ACC112 (cell line): Measurements from ENCODE around the gene TMEM59L.
"Not testable (repeated sequence)": the region's sequence is repeated elsewhere in the genome, so short reads cannot be mapped to it uniquely, and the experiment has no call there.

ENCODE experiments used
- H2AFZ ChIP-seq: fragments of 200-600 bp; sonication (generic); one replicate; pipeline ENCODE4 v1.6.0; 2017; ENCODE audit warnings: antibody characterized with exemption, low read length; ENCODE audit not compliant: unreplicated experiment
- H3K27ac ChIP-seq: fragments of 200-600 bp; sonication (generic); 2 replicates; pipeline ENCODE4 v1.5.1; 2014; ENCODE audit warnings: low read depth, mild to moderate bottlenecking, antibody characterized with exemption, low read length, moderate library complexity
- H3K27me3 ChIP-seq: fragments of 200-600 bp; sonication (generic); 2 replicates; pipeline ENCODE4 v1.6.1; 2014; ENCODE audit warnings: mild to moderate bottlenecking, antibody characterized with exemption, low read length, moderate library complexity, mixed read lengths; ENCODE audit not compliant: insufficient read depth
- H3K36me3 ChIP-seq: fragments of 200-600 bp; sonication (generic); 2 replicates; pipeline ENCODE4 v1.6.1; 2016; ENCODE audit warnings: mild to moderate bottlenecking, antibody characterized with exemption, low read length, moderate library complexity, mixed read lengths; ENCODE audit not compliant: insufficient read depth
- H3K4me1 ChIP-seq: fragments of 200-600 bp; sonication (generic); one replicate; pipeline ENCODE4 v1.6.1; 2016; ENCODE audit warnings: low read length, mixed read lengths; ENCODE audit not compliant: insufficient read depth, unreplicated experiment, control insufficient read depth
- H3K4me3 ChIP-seq: fragments of 200-600 bp; sonication (generic); 2 replicates; pipeline ENCODE4 v1.5.1; 2014; ENCODE audit warnings: mild to moderate bottlenecking, low read depth, low read length
- H3K79me2 ChIP-seq: fragments of 200-600 bp; sonication (generic); one replicate; pipeline ENCODE4 v1.6.0; 2016; ENCODE audit warnings: low read length; ENCODE audit not compliant: control insufficient read depth, unreplicated experiment, insufficient read depth

TMEM59L gene

DNA sequence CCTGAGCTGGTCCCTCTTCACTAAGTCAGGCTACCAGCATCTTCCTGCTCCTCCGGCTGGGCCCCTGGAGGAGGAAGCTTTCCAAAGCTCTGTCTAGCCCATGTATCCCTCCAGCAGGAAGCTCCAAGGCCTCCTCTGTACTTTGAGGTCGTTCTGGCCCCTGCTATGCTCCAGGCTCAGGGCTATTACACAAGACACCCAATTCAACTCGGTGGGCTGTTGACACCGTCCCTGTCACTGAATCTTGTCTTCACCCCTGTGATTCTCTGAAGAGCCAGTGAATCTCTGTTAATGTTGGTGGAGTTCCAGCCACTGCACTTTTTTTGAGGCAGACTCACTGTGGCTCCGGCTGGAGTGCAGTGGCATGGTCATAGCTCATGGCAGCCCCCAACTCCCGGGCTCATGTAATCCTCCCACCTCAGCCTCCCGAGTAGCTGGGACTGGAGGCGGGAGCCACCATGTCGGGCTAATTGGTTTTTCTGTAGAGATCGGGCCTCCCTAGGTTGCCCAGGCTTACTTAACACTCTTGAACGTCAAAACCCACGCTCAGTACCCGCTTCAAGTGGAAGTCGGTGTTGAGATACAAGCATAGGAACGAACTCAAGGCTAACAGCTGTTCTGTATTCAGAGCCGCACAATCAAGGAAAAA, 24.6 kb upstream of the TMEM59L start:
- H3K27ac ChIP-seq, result peak overlapping the region; percentile 64

DNA sequence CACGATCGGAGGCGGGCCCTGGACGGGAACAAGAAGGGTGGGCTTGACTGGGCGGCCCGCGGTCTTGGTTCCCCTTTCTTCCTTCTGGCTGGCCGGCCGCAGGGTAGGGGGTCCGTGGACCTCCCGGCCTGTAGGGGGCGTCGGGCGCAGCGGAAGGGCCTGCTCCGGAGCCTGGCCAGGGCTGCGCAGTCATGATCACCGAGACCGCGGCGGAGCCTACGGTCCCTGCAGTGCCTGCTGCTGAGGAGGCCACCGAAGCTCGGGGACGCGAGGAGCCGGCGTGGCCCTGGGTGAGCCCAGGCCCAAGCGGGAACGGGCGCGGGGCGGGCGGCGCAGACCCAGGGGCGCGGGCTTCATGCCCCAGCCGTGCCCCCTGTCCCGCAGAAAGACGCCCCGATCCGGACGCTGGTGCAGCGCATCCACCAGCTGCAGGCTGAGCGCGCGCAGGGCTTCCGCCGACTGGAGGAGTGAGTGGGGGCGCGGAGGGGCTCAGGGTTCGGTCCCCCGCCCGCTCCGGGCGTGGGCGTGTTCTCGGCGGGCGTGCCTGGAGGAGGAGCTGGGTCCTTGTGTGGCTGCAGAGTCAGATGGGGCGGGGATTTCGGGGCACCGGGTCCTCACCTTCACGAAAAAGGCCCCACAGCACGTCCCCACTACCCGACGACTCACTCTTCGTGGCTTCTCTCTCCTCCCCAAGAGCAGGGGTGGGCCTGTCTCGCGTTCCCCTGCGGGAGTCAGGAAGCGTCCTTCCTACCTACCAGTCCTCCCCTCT, 23.9 kb upstream of the TMEM59L start, which contains the start of gene REX1BD:
Gene REX1BD (plus strand): TSS at position 188 of the 769 bp plus-strand sequence. CDS start 4 bp downstream, at position 192.
- H3K4me3 ChIP-seq, result peak within 1 kb of the TSS; percentile 89
- H3K27ac ChIP-seq, result peak within 1 kb of the TSS; percentile 64
- H2AFZ ChIP-seq, result peak within 1 kb of the TSS; percentile 87
- H3K27me3 ChIP-seq, result no peaks in the 10 kb centered on the region
- H3K36me3 ChIP-seq, result no peaks in the 10 kb centered on the region
- H3K4me1 ChIP-seq, result peaks cover 5% of the 10 kb centered on the region
- no peaks in the 10 kb centered on the region for H3K79me2 ChIP-seq

More for the DNA sequence above, 24.6 kb upstream of the TMEM59L start:
- H3K79me2 ChIP-seq, result no peaks in the 10 kb centered on the region
- peaks cover 5% of the 10 kb centered on the region for H3K4me1 ChIP-seq
- H3K36me3 ChIP-seq, result no peaks in the 10 kb centered on the region
- no peaks in the 10 kb centered on the region for H3K27me3 ChIP-seq
- H3K4me3 ChIP-seq, result peak overlapping the region; percentile 89
- H2AFZ ChIP-seq, result peak overlapping the region; percentile 83

DNA sequence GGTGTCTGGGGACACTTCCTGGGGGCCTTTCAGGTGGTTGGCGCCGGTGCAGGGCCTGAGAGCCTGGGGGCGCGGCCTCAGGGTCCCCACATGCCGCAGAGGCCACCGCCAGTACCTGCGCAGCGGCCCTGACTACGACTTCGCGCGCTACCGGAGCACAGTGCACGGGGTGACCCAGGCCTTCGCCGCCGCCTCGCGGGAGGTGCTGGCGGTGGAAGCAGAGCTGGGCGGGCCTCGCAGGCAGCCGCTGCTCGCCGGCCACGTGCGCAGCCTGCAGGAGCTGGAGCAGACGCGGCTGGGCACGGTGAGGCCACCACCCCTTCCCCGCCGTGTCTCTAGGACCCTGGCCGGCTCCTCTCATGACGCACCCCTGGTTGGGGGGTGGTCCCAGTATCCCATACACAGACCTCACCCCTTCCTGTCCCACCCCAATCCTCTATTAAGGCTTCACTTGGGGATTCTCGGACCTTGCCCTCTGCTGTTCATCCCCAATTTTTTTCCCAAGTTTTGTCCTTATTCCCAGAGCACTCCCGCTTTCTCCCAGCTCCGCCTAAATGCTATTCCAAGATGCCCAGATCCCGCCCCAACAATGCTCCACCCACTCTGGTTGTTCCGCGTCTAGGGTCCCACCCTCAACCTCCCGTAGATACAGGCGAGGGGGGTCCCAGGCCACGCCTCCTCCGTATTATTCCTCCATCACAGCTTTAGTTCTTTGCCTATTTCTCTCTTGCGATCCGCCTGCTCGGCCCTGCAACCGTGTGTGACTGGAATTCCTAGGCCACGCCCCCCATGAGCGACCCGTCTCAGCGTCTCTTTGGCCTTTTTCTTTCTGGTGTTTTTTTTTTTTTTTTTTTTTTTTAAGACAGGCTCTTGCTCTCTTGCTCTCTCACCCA, 23.0 kb upstream of the TMEM59L start:
- Histone ChIP-seq H3K36me3 (no peaks in the 10 kb centered on the region), H3K4me1 (peaks cover 5% of the 10 kb centered on the region), H3K4me3 (peak overlapping the region; percentile 89), H3K79me2 (no peaks in the 10 kb centered on the region), H3K27me3 (no peaks in the 10 kb centered on the region), H3K27ac (peak overlapping the region; percentile 64), H2AFZ (peak overlapping the region; percentile 87)

DNA sequence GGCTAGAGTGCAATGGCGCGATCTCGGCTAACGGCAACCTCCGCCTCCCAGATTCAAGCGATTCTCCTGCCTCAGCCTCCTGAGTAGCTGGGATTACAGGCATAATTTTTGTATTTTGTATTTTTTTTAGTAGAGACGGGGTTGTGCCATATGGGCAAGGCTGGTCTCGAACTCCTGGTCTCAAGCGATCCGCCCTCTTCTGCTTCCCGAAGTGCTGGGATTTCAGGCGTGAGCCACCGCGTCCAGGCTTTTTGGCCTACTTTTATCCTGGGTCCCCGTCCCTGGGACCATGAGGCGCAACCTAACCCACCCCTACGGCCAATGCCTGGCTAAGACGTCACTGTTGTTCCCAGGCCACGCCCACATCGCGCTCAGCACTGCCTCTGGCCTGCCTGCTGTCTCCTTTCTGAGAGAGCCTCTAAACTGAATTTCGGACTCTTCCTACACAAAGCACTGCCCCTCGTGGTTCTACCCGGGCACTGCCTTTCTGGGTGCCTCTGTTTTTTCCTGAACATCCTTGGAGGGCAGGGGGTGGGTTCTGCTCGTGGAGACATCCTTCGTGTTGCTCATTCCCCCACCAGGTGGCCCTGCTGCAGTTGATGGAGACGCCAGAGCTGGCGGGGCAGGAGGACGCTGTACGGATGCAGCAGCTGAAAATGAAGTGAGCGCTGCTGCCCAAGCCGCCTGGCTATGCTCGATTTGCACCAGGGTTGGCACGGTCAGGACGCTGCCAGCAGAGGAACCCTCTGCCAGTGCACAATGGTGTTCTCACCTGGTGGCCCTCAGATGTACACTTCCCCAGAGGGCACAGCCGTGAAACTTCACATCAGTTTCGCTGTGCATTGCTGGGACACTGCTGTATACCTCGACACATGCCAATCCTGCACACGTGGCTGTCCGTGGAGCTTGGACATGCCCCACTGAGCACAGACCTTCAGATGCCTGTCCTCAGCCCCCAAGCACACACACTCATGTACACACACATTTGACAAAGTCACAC, 22.1 kb upstream of the TMEM59L start:
- H2AFZ ChIP-seq, result no peak overlapping the region
- H3K4me3 ChIP-seq, result peak overlapping the region; percentile 89
- H3K27ac ChIP-seq, result no peak overlapping the region
- H3K36me3 ChIP-seq, result no peaks in the 10 kb centered on the region
- no peaks in the 10 kb centered on the region for H3K79me2 ChIP-seq
- H3K27me3 ChIP-seq, result no peaks in the 10 kb centered on the region
- H3K4me1 ChIP-seq, result peaks cover 5% of the 10 kb centered on the region

DNA sequence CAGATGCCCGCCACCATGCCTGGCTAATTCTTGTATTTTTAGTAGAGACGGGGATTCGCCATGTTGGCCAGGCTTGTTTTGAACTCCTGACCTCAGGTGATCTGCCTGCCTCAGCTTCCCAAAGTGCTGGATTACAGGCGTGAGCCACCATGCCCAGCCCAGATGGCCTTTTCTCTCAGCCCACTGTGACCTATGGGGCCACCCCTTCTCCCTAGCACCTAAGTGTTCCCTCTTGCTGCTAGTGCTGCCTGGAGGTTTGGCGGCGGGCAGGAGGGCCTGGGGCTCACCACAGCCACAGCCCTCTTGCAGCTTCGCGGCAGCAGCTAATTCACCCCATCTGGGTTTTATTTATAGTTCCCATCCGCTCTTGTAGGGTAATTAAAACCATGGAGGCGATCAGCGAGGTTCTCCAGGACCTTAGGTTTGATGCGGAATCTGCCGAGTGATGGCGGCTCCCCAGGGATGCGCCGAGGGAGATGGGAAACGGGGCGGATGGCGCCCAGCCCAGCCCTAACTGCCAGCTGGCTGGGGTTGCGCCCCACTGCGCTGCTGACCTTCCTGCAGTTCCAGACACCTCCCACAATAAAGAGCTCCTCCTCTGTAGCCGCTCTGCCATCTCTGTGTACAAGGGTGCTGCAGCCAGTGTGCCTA, 20.8 kb upstream of the TMEM59L start:
- no peak overlapping the region for H3K4me3 ChIP-seq
- H3K79me2 ChIP-seq, result no peaks in the 10 kb centered on the region
- H3K4me1 ChIP-seq, result peaks cover 5% of the 10 kb centered on the region
- no peak overlapping the region for H3K27ac ChIP-seq
- no peaks in the 10 kb centered on the region for H3K27me3 ChIP-seq
- no peak overlapping the region for H2AFZ ChIP-seq
- H3K36me3 ChIP-seq, result no peaks in the 10 kb centered on the region

DNA sequence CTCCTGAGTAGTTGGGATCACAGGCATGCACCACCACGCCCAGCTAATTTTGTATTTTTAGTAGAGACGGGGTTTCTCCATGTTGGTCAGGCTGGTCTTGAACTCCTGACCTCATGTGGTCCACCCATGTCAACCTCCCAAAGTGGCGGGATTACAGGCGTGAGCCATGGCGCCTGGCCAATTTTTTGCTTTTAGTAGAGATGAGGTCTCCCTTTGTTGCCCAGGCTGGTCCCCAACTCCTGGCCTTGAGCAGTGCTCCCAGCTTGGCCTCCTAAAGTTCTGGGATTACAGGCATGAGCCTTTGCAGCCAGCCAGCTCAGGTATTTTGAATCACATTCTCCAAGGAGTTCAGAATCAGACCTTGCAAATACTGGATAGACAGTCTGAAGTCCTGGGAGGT, 19.9 kb upstream of the TMEM59L start:
- not testable (repeated sequence) for H3K4me1 ChIP-seq, H3K27me3 ChIP-seq, H3K79me2 ChIP-seq, H3K36me3 ChIP-seq, H3K4me3 ChIP-seq, H2AFZ ChIP-seq, H3K27ac ChIP-seq

DNA sequence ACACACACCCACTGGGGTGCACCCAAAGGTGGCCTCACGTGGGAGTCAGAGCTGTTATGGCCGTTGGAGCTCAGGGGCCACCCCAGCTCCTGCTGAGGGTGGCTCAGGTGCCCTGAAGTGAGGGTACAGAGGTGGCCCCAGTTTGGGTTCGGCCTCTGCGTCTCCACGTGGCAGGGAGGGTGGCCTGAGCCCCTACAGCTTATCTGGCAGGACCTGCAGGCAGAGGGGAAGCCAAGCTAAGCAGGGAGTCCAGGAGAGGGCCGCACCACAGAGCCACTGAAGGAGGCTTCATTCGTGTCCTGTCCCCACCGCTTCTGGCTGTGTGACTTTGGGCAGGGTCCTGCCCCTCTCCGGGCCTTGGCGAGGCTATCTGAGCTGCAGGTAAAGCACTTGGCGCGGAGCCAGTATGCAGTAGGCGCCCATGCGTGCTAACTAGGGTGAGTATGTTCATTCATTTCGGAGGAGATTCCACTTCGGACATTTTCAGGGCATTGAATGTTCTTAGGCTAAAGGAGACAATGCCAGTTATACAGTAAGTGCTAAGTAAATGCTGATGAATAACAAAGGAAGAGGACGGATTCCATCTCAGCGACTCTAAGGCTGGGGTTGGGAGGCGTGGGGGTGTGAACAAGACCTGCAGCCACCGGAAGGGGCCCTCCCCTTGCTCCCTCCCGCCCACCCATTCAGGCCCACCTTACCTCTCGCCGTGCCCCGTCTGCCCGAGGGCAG, 19.1 kb upstream of the TMEM59L start:
- Histone ChIP-seq H3K4me3 (no peak overlapping the region), H3K36me3 (no peaks in the 10 kb centered on the region), H3K79me2 (no peaks in the 10 kb centered on the region), H2AFZ (no peak overlapping the region), H3K27me3 (no peaks in the 10 kb centered on the region), H3K4me1 (no peaks in the 10 kb centered on the region), H3K27ac (no peak overlapping the region)

DNA sequence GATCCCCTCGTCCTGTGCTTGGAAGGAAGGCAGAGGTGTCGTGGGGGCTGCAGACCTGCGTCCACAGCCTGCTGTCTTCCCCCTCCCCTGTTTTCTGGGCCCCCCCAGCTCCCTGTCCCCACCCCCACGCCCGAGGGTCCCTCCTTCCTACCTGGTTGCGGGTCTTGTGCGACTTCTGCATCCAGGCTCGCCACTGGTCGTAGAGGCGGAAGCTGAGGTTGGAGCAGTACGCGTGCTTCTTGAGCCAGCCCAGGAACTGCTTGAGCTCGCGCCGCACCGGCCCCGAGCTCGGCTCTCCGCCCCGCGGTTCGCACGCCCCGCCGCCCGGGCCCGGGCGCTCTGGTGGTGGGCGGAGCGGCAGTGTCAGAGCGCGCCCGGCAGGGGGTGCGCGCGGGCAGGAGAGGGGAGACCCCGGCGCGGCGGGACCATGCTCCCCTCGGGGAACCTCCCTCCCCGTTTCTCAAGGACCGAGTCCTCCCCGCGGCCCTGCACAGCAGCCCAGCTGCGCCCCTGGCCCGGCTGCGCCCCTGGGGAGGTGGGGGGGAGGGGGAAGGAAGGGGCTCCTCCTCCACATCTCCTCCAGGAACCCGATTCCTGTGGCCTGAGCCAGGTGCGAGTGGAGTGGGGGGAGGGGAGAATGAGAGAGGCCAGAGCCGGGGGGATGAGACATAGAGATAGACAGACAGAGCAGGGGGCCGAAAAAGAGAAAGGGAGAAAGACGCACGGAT, 18.4 kb upstream of the TMEM59L start:
- no peaks in the 10 kb centered on the region for H3K79me2 ChIP-seq
- no peaks in the 10 kb centered on the region for H3K36me3 ChIP-seq
- H3K4me3 ChIP-seq, result peak overlapping the region; percentile 61
- no peaks in the 10 kb centered on the region for H3K4me1 ChIP-seq
- no peak overlapping the region for H3K27ac ChIP-seq
- no peaks in the 10 kb centered on the region for H3K27me3 ChIP-seq
- H2AFZ ChIP-seq, result no peak overlapping the region
